Loucy (cell line): ENCODE results near the gene STAP2.

ENCODE experiments used
- CTCF ChIP-seq: fragments of 200-600 bp; sonication (generic); conservative IDR thresholded peaks from 2 replicates; pipeline ENCODE4 v1.5.1; 2014; ENCODE audit warnings: mild to moderate bottlenecking, antibody characterized with exemption, low read length
- EZH2phosphoT487 ChIP-seq: fragments of 200-600 bp; IDR thresholded peaks from 2 replicates; pipeline ENCODE4 v1.6.1; 2018; ENCODE audit warnings: antibody characterized with exemption, mild to moderate bottlenecking, moderate library complexity, borderline replicate concordance

GRCh38 chr19:4360081-4360569 is 21.5 kb upstream of the STAP2 start:
- TF ChIP-seq CTCF (no peak), EZH2phosphoT487 (no peak)
